Measurements from ENCODE around the gene PKN1. TPM values are rescaled to one million over a fixed set of nuclear protein-coding genes. Genes with fewer than 3 reads are reported as not detected.
A peak's percentile ranks its signal among the peaks of the same experiment; 100 is the strongest.

The PKN1 gene
- total RNA-seq, 1 experiment from 2014 or later: 170 TPM

DNA sequence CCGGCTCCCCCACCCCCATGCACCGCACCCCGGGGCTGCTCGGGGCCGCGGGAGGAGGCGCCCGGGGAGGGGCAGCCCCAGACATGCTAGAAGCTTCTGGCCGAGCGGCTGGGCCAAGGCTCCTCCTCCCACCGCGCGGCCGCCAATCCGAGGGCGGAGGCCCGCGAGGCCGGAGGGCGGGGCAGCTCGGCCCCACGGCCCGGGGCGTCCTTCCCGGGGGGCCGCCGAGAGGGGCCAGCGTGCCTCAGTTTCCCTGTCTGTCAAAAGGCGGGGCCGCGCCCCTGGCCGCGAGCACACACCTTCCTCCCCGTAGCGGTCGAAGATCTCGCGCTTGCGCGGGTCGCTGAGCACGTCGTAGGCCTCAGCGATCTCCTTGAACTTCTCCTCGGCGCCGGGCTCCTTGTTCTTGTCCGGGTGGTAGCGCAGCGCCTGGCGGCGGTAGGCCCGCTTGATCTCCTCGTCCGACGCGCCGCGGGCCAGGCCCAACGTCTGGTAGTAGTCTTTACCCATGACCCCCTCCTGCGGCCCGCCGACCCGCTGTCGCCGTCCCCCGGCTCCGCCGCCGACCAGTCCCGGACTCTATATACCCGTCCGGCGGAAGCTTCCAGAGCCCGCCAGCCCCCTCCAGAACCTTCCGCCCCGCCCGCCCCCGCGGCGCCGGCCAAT lies 84.9 kb downstream of the PKN1 start, which contains the start of gene DNAJB1 (continued):
- TF ChIP-seq FOXP1 (CRISPR knock-in tag; IDR thresholded peaks at IDR 0.05; ENCODE audit: borderline replicate concordance) (no peak), FOXK1 (CRISPR knock-in tag; IDR thresholded peaks at IDR 0.05) (peak; percentile 55; the same call in 1 of the 2 replicates), SMAD4 (CRISPR knock-in tag; IDR thresholded peaks at IDR 0.05) (0 out of 2 replicates have a peak, but pooled peaks have one; percentile 57), ZNF416 (CRISPR knock-in tag; IDR thresholded peaks at IDR 0.05) (peak; percentile 90), MYBL2 (CRISPR knock-in tag; IDR thresholded peaks at IDR 0.05) (peak; percentile 88), RORB (CRISPR knock-in tag; IDR thresholded peaks at IDR 0.05) (no peak), ETV6 (CRISPR knock-in tag; IDR thresholded peaks at IDR 0.05) (peak; percentile 35; the same call in 1 of the 2 replicates), ZNF138 (CRISPR knock-in tag; conservative IDR thresholded peaks at IDR 0.05) (no peak)
- TF ChIP-seq, protein P1, sequence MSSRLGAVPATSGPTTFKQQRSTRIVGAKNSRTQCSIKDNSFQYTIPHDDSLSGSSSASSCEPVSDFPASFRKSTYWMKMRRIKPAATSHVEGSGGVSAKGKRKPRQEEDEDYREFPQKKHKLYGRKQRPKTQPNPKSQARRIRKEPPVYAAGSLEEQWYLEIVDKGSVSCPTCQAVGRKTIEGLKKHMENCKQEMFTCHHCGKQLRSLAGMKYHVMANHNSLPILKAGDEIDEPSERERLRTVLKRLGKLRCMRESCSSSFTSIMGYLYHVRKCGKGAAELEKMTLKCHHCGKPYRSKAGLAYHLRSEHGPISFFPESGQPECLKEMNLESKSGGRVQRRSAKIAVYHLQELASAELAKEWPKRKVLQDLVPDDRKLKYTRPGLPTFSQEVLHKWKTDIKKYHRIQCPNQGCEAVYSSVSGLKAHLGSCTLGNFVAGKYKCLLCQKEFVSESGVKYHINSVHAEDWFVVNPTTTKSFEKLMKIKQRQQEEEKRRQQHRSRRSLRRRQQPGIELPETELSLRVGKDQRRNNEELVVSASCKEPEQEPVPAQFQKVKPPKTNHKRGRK (CRISPR knock-in tag; IDR thresholded peaks at IDR 0.05; ENCODE audit: borderline replicate concordance): no peak
- TF ChIP-seq, protein P2, sequence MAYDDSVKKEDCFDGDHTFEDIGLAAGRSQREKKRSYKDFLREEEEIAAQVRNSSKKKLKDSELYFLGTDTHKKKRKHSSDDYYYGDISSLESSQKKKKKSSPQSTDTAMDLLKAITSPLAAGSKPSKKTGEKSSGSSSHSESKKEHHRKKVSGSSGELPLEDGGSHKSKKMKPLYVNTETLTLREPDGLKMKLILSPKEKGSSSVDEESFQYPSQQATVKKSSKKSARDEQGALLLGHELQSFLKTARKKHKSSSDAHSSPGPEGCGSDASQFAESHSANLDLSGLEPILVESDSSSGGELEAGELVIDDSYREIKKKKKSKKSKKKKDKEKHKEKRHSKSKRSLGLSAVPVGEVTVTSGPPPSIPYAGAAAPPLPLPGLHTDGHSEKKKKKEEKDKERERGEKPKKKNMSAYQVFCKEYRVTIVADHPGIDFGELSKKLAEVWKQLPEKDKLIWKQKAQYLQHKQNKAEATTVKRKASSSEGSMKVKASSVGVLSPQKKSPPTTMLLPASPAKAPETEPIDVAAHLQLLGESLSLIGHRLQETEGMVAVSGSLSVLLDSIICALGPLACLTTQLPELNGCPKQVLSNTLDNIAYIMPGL (CRISPR knock-in tag; IDR thresholded peaks at IDR 0.05): peak; percentile 86
- TF ChIP-seq, protein P3, sequence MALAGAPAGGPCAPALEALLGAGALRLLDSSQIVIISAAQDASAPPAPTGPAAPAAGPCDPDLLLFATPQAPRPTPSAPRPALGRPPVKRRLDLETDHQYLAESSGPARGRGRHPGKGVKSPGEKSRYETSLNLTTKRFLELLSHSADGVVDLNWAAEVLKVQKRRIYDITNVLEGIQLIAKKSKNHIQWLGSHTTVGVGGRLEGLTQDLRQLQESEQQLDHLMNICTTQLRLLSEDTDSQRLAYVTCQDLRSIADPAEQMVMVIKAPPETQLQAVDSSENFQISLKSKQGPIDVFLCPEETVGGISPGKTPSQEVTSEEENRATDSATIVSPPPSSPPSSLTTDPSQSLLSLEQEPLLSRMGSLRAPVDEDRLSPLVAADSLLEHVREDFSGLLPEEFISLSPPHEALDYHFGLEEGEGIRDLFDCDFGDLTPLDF (CRISPR knock-in tag; IDR thresholded peaks at IDR 0.05): no peak
- TF ChIP-seq, protein P4, sequence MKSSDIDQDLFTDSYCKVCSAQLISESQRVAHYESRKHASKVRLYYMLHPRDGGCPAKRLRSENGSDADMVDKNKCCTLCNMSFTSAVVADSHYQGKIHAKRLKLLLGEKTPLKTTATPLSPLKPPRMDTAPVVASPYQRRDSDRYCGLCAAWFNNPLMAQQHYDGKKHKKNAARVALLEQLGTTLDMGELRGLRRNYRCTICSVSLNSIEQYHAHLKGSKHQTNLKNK (CRISPR knock-in tag; IDR thresholded peaks at IDR 0.05): peak; percentile 32; the same call in 1 of the 2 replicates
- TF ChIP-seq, protein P5, sequence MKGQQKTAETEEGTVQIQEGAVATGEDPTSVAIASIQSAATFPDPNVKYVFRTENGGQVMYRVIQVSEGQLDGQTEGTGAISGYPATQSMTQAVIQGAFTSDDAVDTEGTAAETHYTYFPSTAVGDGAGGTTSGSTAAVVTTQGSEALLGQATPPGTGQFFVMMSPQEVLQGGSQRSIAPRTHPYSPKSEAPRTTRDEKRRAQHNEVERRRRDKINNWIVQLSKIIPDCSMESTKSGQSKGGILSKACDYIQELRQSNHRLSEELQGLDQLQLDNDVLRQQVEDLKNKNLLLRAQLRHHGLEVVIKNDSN (CRISPR knock-in tag; IDR thresholded peaks at IDR 0.05): peak; percentile 43; the same call in 1 of the 2 replicates
- TF ChIP-seq, protein P6, sequence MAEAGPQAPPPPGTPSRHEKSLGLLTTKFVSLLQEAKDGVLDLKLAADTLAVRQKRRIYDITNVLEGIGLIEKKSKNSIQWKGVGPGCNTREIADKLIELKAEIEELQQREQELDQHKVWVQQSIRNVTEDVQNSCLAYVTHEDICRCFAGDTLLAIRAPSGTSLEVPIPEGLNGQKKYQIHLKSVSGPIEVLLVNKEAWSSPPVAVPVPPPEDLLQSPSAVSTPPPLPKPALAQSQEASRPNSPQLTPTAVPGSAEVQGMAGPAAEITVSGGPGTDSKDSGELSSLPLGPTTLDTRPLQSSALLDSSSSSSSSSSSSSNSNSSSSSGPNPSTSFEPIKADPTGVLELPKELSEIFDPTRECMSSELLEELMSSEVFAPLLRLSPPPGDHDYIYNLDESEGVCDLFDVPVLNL (CRISPR knock-in tag; IDR thresholded peaks at IDR 0.05; ENCODE audit: borderline replicate concordance, low read depth): 0 out of 2 replicates have a peak, but pooled peaks have one; percentile 12
- TF ChIP-seq, protein P7, sequence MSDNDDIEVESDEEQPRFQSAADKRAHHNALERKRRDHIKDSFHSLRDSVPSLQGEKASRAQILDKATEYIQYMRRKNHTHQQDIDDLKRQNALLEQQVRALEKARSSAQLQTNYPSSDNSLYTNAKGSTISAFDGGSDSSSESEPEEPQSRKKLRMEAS (CRISPR knock-in tag; IDR thresholded peaks at IDR 0.05): peak; percentile 23; the same call in 1 of the 2 replicates
- TF ChIP-seq, protein P8, sequence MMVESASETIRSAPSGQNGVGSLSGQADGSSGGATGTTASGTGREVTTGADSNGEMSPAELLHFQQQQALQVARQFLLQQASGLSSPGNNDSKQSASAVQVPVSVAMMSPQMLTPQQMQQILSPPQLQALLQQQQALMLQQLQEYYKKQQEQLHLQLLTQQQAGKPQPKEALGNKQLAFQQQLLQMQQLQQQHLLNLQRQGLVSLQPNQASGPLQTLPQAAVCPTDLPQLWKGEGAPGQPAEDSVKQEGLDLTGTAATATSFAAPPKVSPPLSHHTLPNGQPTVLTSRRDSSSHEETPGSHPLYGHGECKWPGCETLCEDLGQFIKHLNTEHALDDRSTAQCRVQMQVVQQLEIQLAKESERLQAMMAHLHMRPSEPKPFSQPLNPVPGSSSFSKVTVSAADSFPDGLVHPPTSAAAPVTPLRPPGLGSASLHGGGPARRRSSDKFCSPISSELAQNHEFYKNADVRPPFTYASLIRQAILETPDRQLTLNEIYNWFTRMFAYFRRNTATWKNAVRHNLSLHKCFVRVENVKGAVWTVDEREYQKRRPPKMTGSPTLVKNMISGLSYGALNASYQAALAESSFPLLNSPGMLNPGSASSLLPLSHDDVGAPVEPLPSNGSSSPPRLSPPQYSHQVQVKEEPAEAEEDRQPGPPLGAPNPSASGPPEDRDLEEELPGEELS (CRISPR knock-in tag; IDR thresholded peaks at IDR 0.05): peak; percentile 63; the same call in 1 of the 2 replicates
- TF ChIP-seq, protein P9, sequence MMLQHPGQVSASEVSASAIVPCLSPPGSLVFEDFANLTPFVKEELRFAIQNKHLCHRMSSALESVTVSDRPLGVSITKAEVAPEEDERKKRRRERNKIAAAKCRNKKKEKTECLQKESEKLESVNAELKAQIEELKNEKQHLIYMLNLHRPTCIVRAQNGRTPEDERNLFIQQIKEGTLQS (CRISPR knock-in tag; conservative IDR thresholded peaks at IDR 0.05): no peak

Data from WTC11 (cell line).